Stimulated activated CD8-positive, alpha-beta memory T cell treated with anti-CD3 and anti-CD28 coated beads, Interleukin-4, amount 100 ng/mL, for 24 hours (primary cell): ENCODE results near the gene COL9A1.
"Not testable (repeated sequence)": the region's sequence is repeated elsewhere in the genome, so short reads cannot be mapped to it uniquely, and the experiment has no call there.

Source experiments
- DNase-seq: peaks from one replicate; pipeline ENCODE4 v3.0.0-alpha.2; 2020; ENCODE audit warnings: low read depth

COL9A1 gene

GRCh38 chr6:70303034-70303525 is at the start of gene COL9A1:
Gene COL9A1 (minus strand): TSS chr6:70303084. CDS start chr6:70302924, 160 bp downstream.
- DNase-seq, result no peak

GRCh38 chr6:70351461-70351860 is 48.6 kb upstream of the COL9A1 start:
- DNase-seq, result no peak

- DNase-seq, result no peak
These were observed 42.7 kb upstream of the COL9A1 start for GRCh38 chr6:70345619-70346018.

GRCh38 chr6:70343313-70343712 is 40.4 kb upstream of the COL9A1 start:
- no peak for DNase-seq

- DNase-seq, result not testable (repeated sequence)
These were observed 36.9 kb upstream of the COL9A1 start for GRCh38 chr6:70339810-70340209.

- no peak for DNase-seq
These were observed 35.9 kb upstream of the COL9A1 start for GRCh38 chr6:70338775-70339174.

GRCh38 chr6:70337743-70338105 is 34.8 kb upstream of the COL9A1 start:
- no peak for DNase-seq

- no peak for DNase-seq
These were observed 34.3 kb upstream of the COL9A1 start for GRCh38 chr6:70336996-70337742.

GRCh38 chr6:70327036-70327435 is 24.2 kb upstream of the COL9A1 start:
- DNase-seq, result no peak

- DNase-seq, result no peak
These were observed 22.1 kb upstream of the COL9A1 start for GRCh38 chr6:70325009-70325408.

GRCh38 chr6:70317799-70318198 is 14.9 kb upstream of the COL9A1 start:
- not testable (repeated sequence) for DNase-seq

GRCh38 chr6:70315079-70315751 is 12.3 kb upstream of the COL9A1 start:
- no peak for DNase-seq

- DNase-seq, result no peak
These were observed 11.4 kb upstream of the COL9A1 start for GRCh38 chr6:70314296-70314695.

- DNase-seq, result no peak
These were observed 9.4 kb upstream of the COL9A1 start for GRCh38 chr6:70312165-70312745.

GRCh38 chr6:70310063-70310694 is 7.3 kb upstream of the COL9A1 start:
- DNase-seq, result no peak

- no peak for DNase-seq
These were observed 6.4 kb upstream of the COL9A1 start for GRCh38 chr6:70309243-70309642.

GRCh38 chr6:70308142-70308541 is 5.3 kb upstream of the COL9A1 start:
- not testable (repeated sequence) for DNase-seq

- DNase-seq, result no peak
These were observed 4.1 kb upstream of the COL9A1 start for GRCh38 chr6:70307008-70307407.

GRCh38 chr6:70304616-70305015 is 1.7 kb upstream of the COL9A1 start:
- no peak for DNase-seq

GRCh38 chr6:70299456-70299855 is 3.4 kb downstream of the COL9A1 start:
- DNase-seq, result no peak

- no peak for DNase-seq
These were observed 4.8 kb downstream of the COL9A1 start for GRCh38 chr6:70298068-70298467.

- no peak for DNase-seq
These were observed 10.7 kb downstream of the COL9A1 start for GRCh38 chr6:70292193-70292592.

- DNase-seq, result no peak
These were observed 13.6 kb downstream of the COL9A1 start for GRCh38 chr6:70289299-70289698.
